ENCODE results near the gene GALNT2.

- TF ChIP-seq CTCF (IDR thresholded peaks at IDR 0.05; ENCODE audit: insufficient read depth, low read length) (no peak), REST (IDR thresholded peaks at IDR 0.05; ENCODE audit: insufficient replicate concordance, low read depth) (no peak), POLR2AphosphoS5 (IDR thresholded peaks at IDR 0.05; ENCODE audit: low read depth) (no peak)
Observed at GRCh38 chr1:230259621-230260020, 192.6 kb downstream of the GALNT2 start.
